ENCODE results near the gene ANXA6.
A peak's percentile ranks its signal among the peaks of the same experiment; 100 is the strongest.

- TF ChIP-seq CTCF (IDR thresholded peaks at IDR 0.05 in 4 of 5, conservative IDR thresholded peaks at IDR 0.05 in 1 of 5) = peak in 1 of 5 experiments; percentile 5
- TF ChIP-seq POLR2A (IDR thresholded peaks at IDR 0.05) = no peak
Observed at GRCh38 chr5:151058891-151059489, 98.6 kb downstream of the ANXA6 start.

Measured in gastrocnemius medialis (tissue), 4 donors.